ENCODE measurements around the gene MYMX.
"Not testable (repeated sequence)": the region's sequence is repeated elsewhere in the genome, so short reads cannot be mapped to it uniquely, and the experiment has no call there.

The MYMX gene

DNA sequence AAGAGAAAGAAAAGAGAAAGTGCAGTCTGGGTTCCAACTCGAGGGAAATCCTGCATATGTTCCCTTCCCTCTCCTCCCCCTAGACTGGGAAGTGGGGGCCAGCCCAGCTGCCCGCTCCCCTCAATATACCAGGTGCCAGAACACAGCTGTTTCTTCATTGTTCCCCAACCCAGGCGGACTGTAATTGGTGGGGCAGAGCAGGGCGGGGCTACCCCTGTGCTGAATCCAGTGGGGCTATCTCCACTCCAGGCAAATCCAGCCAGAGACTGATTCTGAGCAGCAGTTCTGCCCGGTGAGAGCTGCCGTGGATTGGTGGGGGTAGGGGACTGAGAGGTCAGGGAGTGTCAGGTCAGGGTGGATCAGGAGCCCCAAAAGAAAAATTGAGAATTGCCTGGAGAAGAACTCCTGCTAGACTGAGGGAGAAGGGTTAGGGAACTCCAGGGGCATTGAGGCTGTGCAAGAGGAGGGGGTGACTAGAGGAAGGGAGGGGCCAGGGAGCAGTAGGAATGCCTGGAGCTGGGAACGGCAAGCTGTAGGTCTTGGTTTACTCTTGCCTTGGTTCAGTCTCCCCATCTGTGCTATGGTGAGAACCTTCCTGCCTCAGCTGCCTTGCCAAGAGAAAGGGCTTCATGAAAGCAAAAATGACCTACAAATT, at the start of gene MYMX:
Gene MYMX (plus strand): TSS at position 250 of the 655 bp plus-strand sequence. CDS start 546 bp downstream, outside the sequence.
- no peak for DNase-seq

DNA sequence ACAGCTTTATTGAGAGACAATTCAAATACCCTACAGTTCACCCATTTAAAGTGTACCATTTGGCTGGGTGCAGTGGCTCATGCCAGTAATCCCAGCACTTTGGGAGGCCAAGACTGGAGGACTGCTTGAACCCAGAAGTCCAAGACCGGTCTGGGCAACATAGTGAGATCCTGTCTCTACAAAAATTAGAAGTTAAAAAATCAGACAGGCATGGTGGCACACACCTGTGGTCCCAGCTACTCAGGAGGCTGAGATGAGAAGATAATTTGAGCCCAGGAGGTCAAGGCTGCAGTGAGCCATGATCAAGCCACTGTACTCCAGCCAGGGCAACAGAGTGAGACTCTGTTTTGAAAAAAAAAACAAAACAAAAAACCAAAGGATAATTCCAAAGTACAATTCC, 49.2 kb upstream of the MYMX start:
- no peak for DNase-seq

DNA sequence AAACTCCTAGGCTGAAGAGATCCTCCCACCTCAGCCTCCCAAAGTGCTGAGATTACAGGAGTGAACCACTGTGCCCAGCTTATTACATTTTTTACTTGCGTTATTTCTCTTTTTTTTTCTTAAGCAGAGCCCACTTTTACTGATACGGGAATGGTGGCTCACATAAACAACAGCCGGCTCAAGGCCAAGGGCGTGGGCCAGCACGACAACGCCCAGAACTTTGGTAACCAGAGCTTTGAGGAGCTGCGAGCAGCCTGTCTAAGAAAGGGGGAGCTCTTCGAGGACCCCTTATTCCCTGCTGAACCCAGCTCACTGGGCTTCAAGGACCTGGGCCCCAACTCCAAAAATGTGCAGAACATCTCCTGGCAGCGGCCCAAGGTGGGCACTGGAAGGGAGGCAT, 47.6 kb upstream of the MYMX start:
- no peak for DNase-seq

DNA sequence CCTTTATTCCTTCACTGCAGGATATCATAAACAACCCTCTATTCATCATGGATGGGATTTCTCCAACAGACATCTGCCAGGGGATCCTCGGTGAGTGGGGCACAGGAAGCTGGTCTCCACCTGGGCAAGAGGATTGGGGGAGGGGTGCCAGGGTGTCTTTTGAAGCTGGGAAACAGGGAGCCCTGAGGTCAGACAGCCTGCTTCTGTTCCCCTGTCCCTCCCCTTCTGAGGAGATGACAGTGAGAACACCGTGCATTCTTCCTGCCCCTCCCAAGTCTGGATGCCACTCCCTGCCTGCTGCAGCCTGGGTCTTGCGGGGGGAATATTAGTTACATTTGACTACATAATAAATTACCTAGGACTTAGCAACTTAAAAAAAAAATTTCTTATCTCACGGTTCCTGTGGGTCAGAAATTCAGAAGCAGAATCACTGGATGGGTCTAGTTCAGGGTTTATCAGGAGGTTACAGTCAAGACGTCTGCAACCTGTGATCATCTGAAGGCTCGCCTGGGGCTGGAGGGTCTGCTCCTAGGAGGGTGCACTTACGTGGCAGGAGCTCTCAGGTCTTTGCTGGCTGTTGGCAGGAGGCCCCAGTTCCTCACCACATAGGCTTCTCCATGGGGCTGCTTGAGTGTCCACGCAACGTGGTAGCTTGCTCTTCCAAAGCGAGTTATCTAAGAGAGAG, 46.7 kb upstream of the MYMX start:
- no peak for DNase-seq

DNA sequence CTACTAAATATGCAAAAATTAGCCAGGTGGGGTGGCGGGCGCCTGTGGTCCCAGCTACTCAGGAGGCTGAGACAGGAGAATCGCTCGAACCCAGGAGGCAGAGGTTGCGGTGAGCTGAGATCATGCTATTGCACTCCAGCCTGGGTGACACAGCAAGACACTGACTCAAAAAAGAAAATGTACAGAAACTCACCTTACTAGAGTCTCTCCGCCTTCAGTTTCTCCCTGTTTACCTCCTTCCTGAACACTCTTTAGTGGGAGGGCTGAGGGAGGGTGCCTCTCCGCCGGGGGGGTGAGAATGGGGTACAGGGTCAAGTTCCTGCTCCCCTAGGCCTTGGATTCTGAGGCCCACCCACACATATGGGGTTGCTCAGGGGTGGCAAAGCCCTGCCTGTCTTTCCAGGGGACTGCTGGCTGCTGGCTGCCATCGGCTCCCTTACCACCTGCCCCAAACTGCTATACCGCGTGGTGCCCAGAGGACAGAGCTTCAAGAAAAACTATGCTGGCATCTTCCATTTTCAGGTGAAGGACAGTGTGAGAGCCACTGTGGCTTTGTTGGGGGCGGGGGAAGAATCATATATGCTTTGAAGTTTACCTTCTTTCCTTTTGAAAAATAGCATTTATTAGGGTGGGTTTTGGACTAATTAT, 44.7 kb upstream of the MYMX start:
- no peak for DNase-seq

DNA sequence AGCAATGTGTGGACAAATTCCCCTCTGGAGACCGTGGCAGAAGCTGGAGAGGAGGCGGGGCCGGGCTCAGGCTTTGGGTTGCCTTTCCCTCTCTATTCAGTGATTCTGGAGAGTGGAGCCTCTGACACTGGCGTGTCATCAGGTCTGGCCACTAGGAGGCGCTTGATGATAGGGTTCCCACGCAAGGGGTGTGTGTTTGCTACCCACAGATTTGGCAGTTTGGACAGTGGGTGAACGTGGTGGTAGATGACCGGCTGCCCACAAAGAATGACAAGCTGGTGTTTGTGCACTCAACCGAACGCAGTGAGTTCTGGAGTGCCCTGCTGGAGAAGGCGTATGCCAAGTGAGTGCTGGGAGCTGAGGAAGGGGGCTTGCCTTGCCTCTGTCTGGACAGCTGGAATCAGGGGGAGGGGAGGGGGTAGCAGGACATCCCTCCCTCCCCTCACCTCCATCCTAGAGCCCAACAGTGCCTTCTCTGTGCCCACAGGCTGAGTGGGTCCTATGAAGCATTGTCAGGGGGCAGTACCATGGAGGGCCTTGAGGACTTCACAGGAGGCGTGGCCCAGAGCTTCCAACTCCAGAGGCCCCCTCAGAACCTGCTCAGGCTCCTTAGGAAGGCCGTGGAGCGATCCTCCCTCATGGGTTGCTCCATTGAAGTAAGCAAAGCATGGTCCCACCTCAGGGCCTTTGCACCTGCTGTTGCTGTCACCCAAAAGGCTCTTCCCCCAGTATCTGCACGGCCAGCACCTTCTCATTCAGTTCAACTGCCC, 43.8 kb upstream of the MYMX start:
- peak; percentile 66 to 71 for DNase-seq

DNA sequence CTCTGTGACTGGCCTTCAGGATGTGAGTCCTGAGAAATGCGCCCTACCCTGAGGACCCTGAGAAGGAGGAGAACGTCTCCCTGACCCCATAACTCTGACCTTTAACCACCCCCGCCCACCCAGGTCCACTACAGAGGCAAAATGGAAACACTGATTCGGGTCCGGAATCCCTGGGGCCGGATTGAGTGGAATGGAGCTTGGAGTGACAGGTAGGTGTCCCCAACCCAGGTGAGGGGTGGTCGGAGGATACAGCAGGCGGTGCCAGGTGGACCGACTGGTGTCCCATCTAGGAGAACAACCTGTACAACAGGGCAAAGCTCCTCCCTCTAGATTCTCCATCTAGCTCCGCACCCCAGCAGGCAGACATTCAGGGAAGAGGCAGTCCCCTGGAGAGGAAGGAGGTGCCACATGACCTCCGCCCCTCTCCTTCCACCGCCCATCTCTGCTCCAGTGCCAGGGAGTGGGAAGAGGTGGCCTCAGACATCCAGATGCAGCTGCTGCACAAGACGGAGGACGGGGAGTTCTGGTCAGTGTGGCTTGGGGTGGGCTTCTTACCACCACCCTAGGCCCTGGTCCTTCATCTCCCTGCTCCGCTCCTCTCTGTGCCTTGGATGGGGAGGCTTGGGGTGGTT, 40.5 kb upstream of the MYMX start:
- DNase-seq = no peak

DNA sequence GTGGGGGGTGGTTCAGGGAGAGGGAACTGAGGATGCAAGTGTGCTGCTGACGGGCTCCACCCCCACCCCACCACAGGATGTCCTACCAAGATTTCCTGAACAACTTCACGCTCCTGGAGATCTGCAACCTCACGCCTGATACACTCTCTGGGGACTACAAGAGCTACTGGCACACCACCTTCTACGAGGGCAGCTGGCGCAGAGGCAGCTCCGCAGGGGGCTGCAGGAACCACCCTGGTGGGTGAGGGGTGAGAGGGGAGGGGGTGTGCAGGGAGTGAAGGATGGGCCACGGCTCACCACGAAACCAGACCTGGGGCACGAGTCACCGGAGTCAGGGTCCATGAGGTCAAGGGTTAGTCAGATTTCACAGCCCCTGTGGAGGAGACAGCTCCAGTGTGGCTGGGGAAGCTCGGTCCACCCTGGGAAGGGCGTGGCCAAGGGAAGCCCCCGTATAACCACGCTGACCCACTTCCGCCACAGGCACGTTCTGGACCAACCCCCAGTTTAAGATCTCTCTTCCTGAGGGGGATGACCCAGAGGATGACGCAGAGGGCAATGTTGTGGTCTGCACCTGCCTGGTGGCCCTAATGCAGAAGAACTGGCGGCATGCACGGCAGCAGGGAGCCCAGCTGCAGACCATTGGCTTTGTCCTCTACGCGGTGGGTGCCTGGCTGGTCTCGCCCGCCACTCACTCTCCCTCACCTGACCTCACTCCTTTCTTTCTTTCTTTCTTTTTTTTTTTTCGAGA, 39.8 kb upstream of the MYMX start:
- DNase-seq = no peak

DNA sequence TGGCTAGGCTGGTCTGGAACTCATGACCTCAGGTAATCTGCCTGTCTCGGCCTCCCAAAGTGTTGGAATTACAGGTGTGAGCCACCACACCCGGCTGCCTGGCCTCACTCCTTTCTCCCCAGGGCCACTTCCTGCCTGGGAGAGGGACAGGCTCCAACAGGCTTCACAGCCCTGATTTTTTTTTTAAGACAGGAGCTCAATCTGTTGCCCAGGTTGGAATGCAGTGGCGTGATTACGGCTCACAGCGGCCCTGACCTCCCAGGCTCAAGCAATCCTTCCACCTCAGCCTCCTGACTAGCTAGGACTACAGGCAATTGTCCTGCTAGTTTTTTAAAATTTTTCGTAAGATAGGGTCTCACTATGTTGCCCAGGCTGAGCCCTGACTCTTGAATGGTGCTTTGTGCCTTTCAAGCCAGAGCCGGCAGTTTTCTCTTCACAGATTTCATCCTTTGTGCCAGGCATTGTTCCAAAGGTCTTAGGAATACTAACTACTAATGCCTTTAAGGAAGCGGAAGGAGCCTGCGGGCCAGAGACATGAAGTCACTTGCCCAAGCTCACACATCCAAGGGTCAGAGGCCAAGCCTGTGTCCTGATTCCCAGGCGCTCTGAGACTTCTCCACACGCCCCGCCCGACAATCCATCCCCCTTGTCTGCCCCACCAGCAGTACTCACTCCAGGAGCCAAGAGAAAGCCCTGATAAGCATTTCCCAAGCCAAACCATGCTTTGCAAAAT, 38.9 kb upstream of the MYMX start:
- DNase-seq = no peak

DNA sequence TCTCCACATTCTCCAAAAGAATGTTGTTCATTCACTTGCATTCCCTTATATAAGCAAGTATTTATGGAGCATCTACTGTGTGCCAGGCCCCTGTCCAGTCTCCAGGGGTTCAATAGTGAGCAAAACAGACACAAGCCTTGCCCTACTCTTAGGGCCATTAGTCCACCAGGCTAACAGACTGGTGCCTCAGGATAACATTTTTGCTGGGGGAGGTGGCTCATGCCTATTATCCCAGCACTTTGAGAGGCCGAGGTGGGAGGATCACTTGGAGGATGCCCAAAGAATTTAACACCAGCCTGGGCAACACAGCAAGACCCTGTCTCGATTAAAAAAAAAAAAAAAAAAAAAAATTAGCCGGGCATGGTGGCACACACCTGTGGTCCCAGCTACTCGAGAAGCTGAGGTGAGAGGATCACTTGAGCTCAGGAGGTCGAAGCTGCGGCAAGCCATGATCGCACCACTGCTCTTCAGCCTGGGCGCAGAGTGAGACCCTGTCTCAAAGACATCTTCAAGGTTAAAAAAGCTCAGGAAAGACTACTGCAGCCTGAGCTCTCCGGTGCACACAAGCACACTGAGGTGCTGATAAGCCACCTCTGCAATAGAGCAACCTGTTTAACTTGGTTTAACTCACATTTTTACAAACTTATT, 38.2 kb upstream of the MYMX start:
- no peak for DNase-seq

DNA sequence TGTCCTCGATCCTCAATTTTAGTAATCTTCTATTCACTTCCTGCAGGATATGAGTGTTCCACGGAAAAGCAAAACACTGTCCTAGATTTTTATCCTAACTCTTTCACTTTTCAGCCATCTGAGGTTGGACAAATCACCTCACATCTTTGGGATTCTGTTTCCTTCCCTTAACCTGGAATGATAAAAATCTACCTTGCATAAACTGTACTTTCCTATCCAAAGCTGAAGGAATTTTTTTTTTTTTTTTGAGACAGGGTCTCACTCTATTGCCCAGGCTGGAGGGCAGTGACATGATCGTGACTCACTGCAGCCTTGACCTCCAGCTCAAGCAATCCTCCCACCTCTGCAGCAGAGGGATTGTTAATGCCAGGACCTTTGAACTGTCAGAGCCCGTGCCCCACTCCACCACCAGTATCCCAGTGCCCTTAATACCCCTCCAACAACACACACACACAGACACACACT, 37.6 kb upstream of the MYMX start:
- no peak for DNase-seq

DNA sequence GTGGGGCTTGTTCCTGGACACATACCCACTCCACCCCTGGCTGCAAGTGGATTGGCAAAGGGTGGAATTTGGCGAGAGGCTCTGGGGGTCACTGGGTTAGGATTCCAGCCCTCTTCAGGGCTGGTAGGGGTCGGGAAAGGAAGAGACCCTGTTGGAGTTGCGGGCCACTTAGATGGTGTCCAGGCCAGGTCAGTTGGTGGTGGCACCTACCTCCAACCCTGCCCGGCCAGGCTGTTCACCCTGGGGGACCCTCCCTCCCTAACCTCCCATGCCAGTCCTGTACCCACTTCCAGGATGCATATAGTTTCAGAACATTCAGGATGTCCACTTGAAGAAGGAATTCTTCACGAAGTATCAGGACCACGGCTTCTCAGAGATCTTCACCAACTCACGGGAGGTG, 37.1 kb upstream of the MYMX start:
- DNase-seq = no peak

DNA sequence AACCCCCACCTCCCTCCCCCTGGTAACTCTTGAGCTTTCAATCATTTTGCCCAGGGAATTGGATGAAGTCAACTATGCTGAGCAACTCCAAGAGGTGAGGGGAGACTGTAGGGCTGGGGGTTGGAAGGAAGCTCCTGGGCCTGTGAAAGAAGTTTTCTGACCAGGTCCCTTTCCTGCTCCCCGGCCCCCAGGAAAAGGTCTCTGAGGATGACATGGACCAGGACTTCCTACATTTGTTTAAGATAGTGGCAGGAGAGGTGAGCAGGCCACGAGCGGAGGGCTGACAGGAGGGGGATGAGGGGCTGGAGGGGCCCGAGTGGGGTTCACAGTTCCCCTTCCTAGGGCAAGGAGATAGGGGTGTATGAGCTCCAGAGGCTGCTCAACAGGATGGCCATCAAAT, 36.3 kb upstream of the MYMX start:
- DNase-seq = no peak

DNA sequence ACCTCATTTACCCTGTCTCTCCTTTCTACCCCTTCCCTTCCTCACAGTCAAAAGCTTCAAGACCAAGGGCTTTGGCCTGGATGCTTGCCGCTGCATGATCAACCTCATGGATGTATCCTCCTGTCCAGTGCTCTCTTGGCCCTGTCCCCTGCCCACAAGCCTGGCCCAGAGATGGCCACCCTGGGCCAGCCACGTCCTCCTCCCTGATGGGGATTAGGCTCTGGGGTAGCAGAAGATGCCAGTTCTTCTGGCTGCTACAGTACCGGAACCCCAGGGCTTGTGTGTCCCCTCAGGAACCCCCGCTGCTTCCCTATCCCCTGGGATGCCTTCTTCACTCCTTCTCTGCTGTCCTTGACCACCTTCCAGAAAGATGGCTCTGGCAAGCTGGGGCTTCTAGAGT, 35.8 kb upstream of the MYMX start:
- no peak for DNase-seq

DNA sequence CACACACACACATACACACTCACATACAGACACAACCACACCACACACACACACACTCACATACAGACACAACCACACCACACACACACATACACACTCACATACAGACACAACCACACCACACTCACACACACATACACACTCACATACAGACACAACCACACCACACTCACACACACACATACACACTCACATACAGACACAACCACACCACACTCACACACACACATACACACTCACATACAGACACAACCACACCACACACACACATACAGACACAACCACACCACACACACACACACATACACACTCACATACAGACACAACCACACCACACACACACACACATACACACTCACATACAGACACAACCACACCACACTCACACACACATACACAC, 34.9 kb upstream of the MYMX start:
- DNase-seq = not testable (repeated sequence)

DNA sequence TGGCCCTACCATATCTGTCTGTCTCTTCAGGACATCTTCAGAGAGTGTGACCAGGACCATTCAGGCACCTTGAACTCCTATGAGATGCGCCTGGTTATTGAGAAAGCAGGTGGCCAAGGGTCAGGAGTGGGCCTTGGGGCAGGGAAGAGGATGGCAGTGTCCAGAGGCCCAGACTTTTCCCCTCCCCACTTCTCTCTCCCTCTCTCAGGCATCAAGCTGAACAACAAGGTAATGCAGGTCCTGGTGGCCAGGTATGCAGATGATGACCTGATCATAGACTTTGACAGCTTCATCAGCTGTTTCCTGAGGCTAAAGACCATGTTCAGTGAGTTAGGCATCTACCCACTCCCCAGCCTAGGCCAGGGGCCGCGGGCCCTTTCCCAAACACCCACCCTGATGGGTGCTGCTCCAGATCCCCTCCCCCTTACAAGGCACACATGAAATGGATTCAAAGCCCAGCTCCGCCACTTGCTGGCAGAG, 33.8 kb upstream of the MYMX start:
- no peak for DNase-seq

DNA sequence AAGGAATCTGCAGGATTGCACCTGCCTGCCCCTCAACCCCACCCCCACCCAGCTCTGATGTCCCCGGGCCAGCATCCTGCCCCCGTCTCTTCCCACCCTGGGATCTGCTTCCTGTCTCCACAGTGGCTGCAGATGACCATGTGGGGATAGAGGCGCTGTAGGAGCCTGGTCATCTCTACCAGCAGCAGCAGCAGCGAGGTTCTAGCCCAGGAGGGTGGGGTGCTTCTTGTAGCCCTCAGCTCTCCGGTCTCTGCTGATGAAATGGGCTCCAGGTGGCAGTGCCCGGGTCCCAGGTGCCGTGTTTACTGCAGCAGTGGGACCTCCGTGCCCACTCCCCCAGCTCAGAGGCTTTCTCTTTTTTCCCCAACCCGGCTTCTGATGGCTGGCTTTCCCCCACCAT, 32.9 kb upstream of the MYMX start:
- no peak for DNase-seq

DNA sequence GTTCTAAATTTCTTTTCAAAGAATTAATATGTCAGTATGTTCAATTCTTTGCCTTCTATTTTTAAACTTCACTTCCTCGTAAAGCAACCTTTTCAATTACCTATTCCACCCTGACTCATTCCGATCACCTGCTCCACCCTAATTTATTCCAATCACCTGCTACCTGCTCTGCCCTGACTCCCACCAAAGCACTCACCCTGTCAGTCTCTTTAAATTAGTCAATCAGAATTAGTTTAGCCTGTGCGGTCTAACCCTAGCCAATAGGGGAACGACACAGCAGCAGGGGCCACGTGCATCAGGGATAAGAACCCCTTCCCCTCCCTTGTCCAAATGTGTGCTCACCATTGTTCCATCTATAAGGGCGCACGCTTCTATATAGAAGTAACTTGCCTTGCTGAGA, 31.4 kb upstream of the MYMX start:
- not testable (repeated sequence) for DNase-seq

DNA sequence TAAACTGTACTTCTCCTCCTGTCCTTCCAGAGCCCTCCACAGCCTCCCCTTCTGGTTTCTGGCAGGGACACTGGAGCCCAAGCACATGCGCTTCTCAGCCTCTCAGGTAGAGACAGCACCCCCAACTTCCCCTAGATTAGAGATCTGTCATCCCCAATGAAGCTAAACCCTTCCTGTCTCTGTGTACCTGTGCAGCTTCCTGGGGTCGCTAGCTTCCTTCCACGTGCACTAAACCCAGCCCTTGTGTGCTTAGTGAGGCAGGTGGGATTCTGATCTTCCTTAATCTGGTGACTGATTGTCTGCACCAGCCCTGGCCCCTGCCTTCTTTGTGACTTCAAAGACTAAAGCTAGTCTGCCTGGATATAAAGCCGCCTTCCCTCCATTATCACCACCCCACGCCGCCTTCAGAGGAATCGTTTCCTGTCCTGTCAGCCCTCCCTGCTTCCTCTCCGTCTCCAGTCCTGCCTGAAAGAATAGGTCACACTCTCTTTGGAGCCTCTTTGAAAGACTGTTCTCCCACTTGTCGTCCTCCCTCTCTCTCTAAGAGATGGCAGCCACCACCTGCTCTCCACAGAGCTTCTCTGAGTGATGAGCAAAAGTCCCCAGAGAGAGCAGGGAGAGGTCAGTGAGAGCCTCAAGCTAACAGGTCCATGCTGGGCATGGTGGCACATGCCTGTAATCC, 30.6 kb upstream of the MYMX start:
- DNase-seq = no peak

DNA sequence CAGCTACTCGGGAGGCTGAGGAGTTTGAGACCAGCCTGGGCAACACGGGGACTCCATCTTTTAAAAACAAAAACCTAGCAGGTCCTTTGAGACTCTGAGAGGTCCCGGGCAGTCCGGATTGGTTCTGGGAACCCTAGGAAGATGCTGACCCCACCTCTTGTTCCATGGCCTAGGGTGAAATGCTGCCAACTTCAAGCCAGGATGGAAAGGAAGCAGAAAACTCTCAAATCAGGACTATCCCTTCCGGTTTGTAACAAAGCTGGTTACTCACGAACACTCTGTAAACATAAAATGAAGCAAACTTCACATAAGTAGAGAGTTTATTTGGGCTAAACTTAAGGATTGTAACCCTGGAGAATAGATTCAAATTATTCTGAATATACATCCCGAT, 30.1 kb upstream of the MYMX start:
- DNase-seq = no peak

Measured in Kasumi-1 (cell line).